Calu3 (cell line): Measurements from ENCODE around the gene ST6GALNAC3. TPM values are rescaled to one million over a fixed set of nuclear protein-coding genes. Genes with fewer than 3 reads are reported as not detected.

Experiments
- BruUV-seq: library from RNA; stranded (reverse); fragments of 400-500 nt; replicated peaks from 2 replicates; lab custom pipeline; 2021; lab: Mats Ljungman, UMichigan
- CTCF ChIA-PET: fragments of 300-600 bp; sonication (Branson Sonifier 250); formaldehyde crosslinking; loops from one replicate; lab custom pipeline; 2022; ENCODE audit warnings: antibody characterized with exemption; lab: Charles Lee
- DNase-seq: peaks from one replicate; pipeline ENCODE4 v3.0.0; 2022
- H3K27ac Mint-ChIP-seq: one replicate; pipeline ENCODE4 v1.8.0; 2022; ENCODE audit warnings: mixed read lengths; ENCODE audit not compliant: unreplicated experiment
- H3K27me3 Mint-ChIP-seq: one replicate; pipeline ENCODE4 v1.8.0; 2022; ENCODE audit warnings: mixed read lengths; ENCODE audit not compliant: unreplicated experiment
- H3K36me3 Mint-ChIP-seq: one replicate; pipeline ENCODE4 v1.8.0; 2022; ENCODE audit warnings: mild to moderate bottlenecking, moderate library complexity, mixed read lengths; ENCODE audit not compliant: insufficient read depth, unreplicated experiment
- H3K4me1 Mint-ChIP-seq: one replicate; pipeline ENCODE4 v1.8.0; 2022; ENCODE audit warnings: mild to moderate bottlenecking, low read depth, mixed read lengths; ENCODE audit not compliant: unreplicated experiment
- H3K4me3 Mint-ChIP-seq: one replicate; pipeline ENCODE4 v1.8.0; 2022; ENCODE audit warnings: mild to moderate bottlenecking, low read depth, moderate library complexity, mixed read lengths; ENCODE audit not compliant: unreplicated experiment
- H3K9me3 Mint-ChIP-seq: one replicate; pipeline ENCODE4 v1.8.0; 2022; ENCODE audit warnings: low read depth, mixed read lengths; ENCODE audit not compliant: unreplicated experiment
- intact Hi-C: fragments of 100-400 bp; cut with micrococcal nuclease; formaldehyde crosslinking; loops from one replicate; pipeline ENCODE4 v1.10.0; 2022; ENCODE audit not compliant: unreplicated experiment
- total RNA-seq: library from RNA; stranded (reverse); gene quantifications from 2 replicates; pipeline ENCODE4 v1.2.3, GENCODE V29; 2022
- TF ChIP-seq, protein P1 (sequence below): fragments of 200-600 bp; IDR thresholded peaks from one replicate; pipeline ENCODE4 v1.8.0; 2022; ENCODE audit warnings: antibody characterized with exemption; ENCODE audit not compliant: unreplicated experiment

ST6GALNAC3 gene
- total RNA-seq, 1 experiment from 2014 or later: 0.87 TPM

DNA sequence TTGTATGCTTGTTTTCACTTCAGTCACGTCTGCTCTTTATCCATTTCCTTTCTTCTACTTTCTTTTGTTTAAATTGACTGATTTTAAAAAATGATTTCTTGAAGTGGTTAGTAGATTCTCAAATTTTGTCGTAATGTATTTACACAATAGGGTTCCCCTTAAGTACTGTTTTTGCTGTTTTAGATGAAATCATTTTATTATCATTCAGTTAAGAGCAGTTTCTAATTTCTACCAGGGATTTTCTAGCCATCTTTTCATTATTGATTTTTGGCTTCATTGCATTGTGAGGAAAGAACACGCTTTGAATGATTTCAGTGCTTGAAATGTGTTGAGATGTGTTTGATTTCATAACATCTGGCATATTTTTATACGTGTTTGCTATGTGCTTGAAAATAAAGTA is 27.0 kb downstream of the ST6GALNAC3 start:
- BruUV-seq: no TSS peak
- intact Hi-C loops: no loop called here
- Mint-ChIP-seq H3K9me3 (peaks cover 4% of the 10 kb centered on the region), H3K4me1 (no peaks in the 10 kb centered on the region), H3K36me3 (no peaks in the 10 kb centered on the region), H3K27me3 (no peaks in the 10 kb centered on the region), H3K27ac (no peak overlapping the region), H3K4me3 (no peak overlapping the region)
- DNase-seq: no peak
- TF ChIP-seq, protein P1, sequence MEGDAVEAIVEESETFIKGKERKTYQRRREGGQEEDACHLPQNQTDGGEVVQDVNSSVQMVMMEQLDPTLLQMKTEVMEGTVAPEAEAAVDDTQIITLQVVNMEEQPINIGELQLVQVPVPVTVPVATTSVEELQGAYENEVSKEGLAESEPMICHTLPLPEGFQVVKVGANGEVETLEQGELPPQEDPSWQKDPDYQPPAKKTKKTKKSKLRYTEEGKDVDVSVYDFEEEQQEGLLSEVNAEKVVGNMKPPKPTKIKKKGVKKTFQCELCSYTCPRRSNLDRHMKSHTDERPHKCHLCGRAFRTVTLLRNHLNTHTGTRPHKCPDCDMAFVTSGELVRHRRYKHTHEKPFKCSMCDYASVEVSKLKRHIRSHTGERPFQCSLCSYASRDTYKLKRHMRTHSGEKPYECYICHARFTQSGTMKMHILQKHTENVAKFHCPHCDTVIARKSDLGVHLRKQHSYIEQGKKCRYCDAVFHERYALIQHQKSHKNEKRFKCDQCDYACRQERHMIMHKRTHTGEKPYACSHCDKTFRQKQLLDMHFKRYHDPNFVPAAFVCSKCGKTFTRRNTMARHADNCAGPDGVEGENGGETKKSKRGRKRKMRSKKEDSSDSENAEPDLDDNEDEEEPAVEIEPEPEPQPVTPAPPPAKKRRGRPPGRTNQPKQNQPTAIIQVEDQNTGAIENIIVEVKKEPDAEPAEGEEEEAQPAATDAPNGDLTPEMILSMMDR: no peak
- CTCF ChIA-PET: no interaction called here

DNA sequence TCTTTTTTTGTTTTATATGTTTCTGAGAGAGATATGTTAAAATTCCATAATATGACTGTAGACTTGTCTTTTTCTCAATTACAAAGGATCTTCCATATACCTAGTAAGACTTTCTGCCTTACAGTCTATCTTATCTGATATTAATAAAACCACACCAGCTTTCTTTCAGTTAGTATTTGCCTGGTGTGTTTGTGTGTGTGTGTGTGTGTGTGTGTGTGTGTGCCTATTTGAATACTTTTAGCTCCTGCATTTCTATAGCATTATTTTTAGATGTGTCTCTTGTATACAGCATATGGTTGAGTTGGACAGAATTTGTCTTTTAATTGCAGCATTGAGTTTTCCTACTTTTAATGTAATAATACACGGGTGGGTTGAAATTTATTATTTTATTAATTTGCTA is 27.5 kb downstream of the ST6GALNAC3 start:
- Mint-ChIP-seq H3K9me3 (peaks cover 4% of the 10 kb centered on the region), H3K4me3 (no peak overlapping the region), H3K36me3 (no peaks in the 10 kb centered on the region), H3K27ac (no peak overlapping the region), H3K27me3 (no peaks in the 10 kb centered on the region), H3K4me1 (no peaks in the 10 kb centered on the region)
- TF ChIP-seq, protein P1: no peak
- no peak for DNase-seq
- CTCF ChIA-PET: no interaction called here
- intact Hi-C loops: no loop called here
- BruUV-seq: no TSS peak

DNA sequence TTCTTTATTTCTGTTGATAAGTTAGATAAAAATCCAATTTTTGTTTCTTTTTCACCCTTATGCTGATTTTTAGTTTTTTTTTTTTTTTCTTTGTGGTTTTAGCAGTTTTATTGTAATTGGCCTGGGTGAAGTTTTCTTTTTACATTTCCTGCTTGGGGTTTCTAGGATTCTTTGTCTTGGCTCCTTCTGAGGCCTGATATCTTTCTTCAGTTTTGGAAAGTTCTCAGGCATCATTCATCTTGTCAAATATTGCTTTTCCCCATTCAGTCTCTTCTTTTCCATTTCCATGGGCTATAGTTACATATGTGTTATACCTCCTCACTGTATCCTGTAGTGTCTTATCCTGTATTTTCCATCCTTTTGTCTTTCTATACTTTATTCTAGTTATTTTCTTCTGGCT is 28.5 kb downstream of the ST6GALNAC3 start:
- CTCF ChIA-PET: no interaction called here
- TF ChIP-seq, protein P1: no peak
- intact Hi-C loops: no loop called here
- Mint-ChIP-seq H3K9me3 (peaks cover 2% of the 10 kb centered on the region), H3K27me3 (no peaks in the 10 kb centered on the region), H3K27ac (no peak overlapping the region), H3K4me1 (no peaks in the 10 kb centered on the region), H3K36me3 (no peaks in the 10 kb centered on the region), H3K4me3 (no peak overlapping the region)
- BruUV-seq: no TSS peak
- no peak for DNase-seq

DNA sequence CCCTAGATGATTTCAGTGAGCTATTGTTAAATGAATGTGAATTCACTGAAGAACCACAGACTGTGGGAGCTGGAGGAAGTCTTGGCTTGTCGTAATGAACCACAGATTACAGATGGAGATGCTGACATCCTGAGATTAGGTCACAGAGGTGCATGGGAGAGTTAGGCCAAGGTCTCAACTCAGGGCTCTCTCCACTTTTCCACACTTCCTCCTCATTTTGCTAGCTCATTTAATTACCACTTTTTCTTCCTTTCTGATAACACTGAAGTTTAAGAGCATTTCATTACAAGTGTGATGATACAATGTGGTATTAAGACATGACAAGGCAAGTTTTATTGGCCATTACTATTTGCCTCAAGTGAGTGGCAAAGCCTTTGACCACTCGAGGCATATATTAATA is 30.8 kb downstream of the ST6GALNAC3 start:
- Mint-ChIP-seq H3K27me3 (no peaks in the 10 kb centered on the region), H3K9me3 (no peaks in the 10 kb centered on the region), H3K36me3 (no peaks in the 10 kb centered on the region), H3K4me3 (no peak overlapping the region), H3K27ac (no peak overlapping the region), H3K4me1 (no peaks in the 10 kb centered on the region)
- BruUV-seq: no TSS peak
- intact Hi-C loops: no loop called here
- TF ChIP-seq, protein P1: no peak
- no peak for DNase-seq
- CTCF ChIA-PET: no interaction called here

DNA sequence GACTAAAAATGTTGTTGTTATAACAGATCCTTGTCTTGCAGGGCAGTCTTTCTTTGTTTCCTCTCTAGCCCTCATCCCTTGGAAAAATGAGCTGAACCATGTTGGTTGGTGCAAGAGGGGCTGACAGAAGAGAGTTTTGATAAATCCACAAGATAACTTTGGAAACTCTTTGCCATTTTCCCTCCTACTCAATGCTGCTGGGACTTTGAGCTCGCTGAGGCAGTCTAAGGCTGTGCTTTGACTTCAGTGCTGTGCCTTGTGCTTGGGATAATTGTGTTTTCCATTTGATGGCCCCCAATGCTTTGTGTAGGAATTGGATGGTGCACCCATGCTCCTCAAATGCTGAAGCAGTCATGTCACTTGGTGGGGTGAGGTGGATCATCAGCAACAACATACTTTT is 31.7 kb downstream of the ST6GALNAC3 start:
- CTCF ChIA-PET: no interaction called here
- Mint-ChIP-seq H3K27ac (no peak overlapping the region), H3K36me3 (peaks cover 5% of the 10 kb centered on the region), H3K4me3 (no peak overlapping the region), H3K4me1 (no peaks in the 10 kb centered on the region), H3K9me3 (no peaks in the 10 kb centered on the region), H3K27me3 (no peaks in the 10 kb centered on the region)
- no TSS peak for BruUV-seq
- TF ChIP-seq, protein P1: no peak
- DNase-seq: no peak
- intact Hi-C loops: no loop called here
